Stimulated activated CD8-positive, alpha-beta memory T cell treated with anti-CD3 and anti-CD28 coated beads, Interleukin-4, amount 100 ng/mL, for 4 hours (primary cell): ENCODE measurements around the gene CIRBP.

Source experiments
- DNase-seq, 2 donors: peaks; one replicate each; pipeline ENCODE4 v3.0.0-alpha.2; 2020; ENCODE audit warnings: low read depth in 2 of 2, low spot score in 1 of 2

Gene CIRBP

GRCh38 chr19:1254530-1255185, 14.5 kb upstream of the CIRBP start:
- no peak for DNase-seq

DNA sequence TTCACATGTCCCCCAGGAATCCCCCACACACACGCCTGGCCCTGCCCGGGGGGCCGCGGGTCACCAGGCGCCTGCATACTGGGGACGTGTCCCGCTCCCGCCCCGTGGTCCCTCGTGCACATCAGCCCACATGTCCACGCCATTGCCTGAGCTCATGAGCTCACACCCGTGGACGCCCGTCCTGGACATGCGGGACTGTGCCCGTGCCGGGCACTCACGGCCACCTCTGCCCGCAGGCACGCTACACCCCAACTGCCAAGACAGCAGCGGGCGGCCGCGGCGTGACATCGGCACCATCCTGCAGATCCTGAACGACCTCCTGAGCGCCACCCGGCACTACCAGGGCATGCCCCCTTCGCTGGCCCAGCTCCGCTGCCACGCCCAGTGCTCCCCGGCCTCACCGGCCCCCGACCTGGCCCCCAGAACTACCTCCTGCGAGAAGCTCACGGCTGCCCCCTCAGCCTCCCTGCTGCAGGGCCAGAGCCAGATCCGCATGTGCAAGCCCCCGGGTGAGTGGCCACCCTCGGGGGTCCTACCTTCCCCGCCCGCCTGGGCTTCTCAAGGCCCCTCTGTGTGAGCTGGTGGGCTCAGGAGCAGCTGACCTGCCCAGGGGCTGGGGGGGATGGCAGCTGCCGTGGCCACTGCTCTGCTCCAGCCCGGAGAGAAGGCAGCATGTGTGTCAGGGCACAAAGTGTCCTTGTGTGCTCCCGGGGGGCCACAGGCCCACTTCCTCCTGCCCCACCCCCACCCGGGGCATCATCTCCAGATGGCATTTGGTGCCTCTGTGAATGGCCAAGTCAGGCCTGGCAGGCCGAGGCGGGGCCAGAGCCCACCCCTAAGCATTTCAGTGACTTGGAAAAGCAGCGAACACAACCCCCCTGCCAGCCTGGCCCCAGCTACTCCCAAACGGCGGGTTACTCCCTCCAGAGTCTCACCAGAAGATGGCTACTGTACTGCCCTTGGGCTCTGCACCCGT, 13.7 kb upstream of the CIRBP start:
- no peak for DNase-seq

- no peak for DNase-seq
Observed at GRCh38 chr19:1256646-1257474, 12.3 kb upstream of the CIRBP start.

DNA sequence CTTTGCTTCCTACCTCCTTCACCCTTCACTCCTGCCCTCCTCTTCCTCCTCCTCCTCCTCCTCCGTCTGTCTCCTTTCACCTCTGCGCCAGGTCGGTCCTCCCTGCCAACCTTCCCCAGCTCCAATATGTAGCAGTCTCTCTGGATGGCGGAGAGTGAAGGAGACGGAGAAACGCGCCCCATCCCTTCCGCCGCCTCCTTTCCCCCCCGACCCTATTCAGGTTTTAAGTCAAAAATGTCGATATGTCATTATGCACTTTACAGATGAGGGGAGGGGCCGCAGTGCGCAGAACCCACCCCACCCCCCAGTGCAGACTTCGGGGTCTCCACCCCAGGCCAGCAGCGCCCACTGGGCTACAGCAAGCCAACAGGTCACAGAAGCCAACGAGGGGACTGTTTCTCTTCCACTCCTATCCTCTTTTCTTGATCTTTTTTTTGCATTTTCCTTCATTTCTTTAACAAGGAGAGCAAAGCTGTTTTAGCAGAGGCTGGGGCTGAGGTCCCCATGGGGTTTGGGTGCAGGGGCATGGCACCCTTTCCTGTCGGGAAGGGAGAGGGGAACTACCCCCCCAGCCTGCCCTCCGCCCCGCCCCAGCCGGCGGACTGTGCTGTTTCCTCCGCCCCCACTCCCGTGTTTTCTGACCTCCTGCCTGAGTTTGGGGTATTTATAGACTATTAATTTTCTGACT, 11.5 kb upstream of the CIRBP start:
- DNase-seq = no peak

DNA sequence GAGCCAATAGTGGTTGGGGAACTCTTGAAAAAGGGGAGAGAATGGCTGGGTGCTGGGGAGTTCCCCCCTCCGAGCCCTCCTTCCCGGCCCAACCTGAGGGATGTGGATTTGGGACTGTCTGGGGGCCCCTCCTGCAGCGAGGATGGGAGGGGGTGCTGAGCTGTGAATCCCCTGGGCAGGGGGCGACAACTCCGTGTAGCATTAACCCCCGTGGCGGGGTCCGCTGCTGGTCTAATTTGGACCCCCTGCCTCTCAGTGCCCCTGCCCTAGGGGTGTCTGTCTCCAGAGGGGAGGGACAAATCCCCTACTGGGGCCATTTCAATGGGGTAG, 11.0 kb upstream of the CIRBP start:
- no peak for DNase-seq

DNA sequence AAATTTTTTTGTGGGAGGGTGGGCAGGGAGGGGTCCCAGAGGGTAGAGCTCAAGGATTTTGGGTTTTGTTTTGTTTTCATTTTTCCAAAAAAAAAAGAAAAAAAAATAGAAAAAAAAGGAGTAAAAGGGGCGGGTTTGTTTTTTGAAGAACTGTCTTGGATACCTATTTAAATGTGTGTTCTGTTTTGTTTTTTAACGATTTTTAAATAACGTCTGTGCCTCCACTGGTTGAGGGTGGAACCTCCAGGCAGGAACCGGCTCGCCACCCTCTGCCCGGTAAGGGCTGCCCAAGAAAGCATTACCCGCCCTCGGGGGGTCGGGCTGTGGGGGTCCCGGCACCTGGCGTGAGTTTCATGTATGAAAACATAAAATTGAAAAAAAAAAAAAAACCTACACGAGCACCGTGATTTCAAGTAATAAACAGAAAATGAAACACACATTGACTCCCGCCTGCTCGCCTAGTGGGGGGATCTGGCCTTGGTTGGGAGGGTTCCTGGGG, 10.4 kb upstream of the CIRBP start:
- no peak for DNase-seq

GRCh38 chr19:1259206-1259875, 9.8 kb upstream of the CIRBP start:
- DNase-seq = peak in 1 of 2 donors; percentile 56

DNA sequence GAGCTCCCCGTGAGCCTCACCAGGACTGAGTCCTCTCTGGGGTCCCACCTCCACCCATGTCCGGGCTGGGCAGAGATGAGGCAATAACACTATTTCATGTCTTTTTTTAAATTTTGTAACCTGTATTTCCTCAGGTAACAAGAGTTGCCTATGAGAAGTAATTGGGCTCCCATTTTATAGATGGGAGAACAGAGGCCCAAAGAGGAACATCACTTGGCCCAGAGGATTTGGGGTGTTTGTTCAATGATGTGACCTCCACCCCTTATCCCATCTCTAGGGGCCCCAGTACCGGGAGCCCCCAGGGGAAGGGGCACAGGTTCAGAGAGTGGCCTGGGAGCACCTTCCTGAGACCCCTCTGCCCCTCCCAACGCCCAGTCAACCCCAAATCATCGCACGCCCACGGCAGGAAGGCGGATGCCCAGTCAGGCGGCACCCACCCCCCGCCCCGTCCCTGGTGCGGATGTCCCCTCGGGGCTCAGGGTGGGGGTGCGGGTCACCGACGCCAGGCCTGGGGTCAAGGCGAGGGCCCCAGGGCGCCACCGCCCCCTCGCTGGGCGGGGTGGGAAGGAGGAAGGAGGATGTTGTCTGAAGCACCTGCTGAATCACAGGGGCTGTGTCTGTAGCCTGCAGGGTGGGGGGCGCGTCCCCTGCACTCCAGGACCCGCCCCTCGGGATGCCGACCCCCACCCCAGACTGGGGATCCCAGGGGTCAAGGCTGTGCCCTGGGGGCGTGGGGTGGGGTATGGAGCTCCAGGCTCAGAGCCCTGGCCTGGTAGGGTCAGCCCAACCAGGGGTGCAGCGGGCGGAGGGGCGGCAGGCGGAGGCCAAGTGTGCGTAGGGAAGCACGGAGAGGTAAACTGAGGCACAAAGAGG, 9.0 kb upstream of the CIRBP start:
- DNase-seq = no peak

GRCh38 chr19:1260749-1261537, 8.2 kb upstream of the CIRBP start:
- peak; percentile 87 to 96 for DNase-seq

DNA sequence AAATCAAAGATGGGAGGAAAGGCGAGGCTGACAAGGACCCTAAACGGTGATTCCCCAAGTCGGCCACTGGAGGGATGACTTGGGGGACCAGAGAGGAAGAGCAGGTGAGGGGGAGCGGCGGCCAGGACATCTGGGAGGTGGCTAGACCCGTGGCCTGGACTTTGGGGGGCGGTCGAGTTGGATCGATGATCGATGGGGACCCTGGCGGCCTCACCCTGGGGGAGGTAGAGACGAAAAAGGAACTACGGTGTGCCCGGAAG, 7.7 kb upstream of the CIRBP start:
- DNase-seq = no peak

GRCh38 chr19:1261798-1262622, 7.1 kb upstream of the CIRBP start:
- no peak for DNase-seq

GRCh38 chr19:1262623-1263123, 6.5 kb upstream of the CIRBP start:
- DNase-seq = no peak

- DNase-seq = no peak
Observed at GRCh38 chr19:1263188-1263587, 5.9 kb upstream of the CIRBP start.

- no peak for DNase-seq
Observed at GRCh38 chr19:1264801-1265614, 4.1 kb upstream of the CIRBP start.

DNA sequence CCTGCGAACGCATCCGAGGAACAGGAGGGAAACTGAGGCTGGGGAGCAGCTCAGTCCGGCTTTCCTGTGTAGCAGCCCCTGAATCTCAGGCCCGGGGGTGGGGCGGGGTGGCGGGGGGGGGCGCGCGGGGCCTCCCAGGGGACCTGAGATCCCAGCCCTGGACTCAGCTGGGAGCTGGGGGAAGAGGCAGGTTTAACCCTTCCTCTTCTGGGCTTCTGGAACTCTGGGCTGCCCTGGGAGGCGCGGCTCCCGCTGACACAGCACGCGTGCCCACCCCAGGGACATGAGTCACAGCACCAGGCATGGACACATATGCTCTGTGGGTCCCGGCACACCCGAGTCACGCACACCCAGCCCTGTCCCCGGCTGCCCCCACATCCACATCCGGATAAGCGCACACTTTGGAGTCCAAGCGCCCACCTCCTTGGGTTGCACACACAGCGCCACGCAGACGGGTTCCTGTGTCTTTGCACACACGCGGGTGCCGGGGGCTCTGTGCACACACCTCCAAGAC, 3.5 kb upstream of the CIRBP start:
- no peak for DNase-seq

DNA sequence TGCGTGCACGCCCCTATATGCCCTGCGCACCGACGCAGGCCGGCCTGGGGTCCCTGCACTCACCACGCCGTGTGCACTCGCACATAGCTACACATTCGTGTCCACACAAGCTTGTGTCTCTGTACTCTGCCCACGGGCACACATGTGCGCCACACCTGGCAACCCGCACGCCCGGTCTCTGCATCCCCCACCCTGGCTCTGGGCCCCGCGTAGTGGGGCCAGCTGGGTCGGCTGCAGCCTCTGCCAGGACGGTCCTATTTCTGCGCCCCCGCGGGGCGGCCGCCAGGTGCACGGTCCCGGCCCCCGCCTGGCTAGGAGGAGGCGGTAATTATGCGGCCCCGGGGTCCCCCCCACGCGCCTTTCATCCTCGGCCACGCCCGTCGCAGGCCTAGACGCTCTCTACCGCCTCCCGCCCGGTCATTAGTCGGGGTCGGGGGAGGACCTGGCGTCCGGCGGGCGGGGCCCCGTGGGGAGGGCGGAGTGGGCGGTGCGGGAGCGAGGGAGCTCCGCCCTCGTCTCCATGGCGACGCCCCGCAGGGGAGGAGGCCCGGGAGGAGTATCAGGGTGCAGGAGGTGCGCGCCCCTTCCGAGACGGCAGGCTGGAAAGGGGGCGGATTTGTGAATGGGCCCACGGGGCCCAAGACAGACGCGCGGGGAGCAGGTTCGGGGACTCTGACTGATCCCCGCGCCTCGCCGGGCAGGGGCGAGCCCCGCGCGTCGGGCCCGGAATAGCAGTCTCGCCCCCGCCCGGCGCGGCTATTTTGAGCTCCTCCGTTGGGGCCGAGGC, 2.8 kb upstream of the CIRBP start:
- peak in 1 of 2 donors; percentile 72 for DNase-seq
